LNCAP (cell line): ENCODE measurements around the gene PDE3B.

ENCODE experiments used
- TF ChIP-seq, protein P1 (sequence below): fragments of 450-650 bp; IDR thresholded peaks from 2 replicates; pipeline ENCODE4 v1.5.1; 2017; ENCODE audit warnings: mild to moderate bottlenecking

The PDE3B gene

DNA sequence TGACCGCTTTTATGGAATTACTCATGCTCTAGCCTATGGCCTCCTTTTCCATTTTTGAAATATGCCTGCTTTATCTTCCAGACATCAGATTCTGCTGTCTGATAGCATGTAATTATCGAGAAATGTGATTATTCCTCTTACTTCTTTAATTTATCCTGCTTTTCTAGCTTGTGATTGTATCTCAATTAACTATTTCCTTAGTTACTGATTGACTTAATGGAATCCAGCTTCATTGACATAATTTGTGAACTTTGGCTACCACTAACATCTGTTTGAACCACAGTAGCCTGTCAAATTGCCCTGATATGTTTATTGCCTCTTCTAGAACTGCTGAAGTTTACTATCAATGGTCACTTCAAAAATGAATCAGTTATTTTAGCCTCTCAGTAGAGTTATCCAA lies 25.5 kb upstream of the PDE3B start:
- TF ChIP-seq, protein P1, sequence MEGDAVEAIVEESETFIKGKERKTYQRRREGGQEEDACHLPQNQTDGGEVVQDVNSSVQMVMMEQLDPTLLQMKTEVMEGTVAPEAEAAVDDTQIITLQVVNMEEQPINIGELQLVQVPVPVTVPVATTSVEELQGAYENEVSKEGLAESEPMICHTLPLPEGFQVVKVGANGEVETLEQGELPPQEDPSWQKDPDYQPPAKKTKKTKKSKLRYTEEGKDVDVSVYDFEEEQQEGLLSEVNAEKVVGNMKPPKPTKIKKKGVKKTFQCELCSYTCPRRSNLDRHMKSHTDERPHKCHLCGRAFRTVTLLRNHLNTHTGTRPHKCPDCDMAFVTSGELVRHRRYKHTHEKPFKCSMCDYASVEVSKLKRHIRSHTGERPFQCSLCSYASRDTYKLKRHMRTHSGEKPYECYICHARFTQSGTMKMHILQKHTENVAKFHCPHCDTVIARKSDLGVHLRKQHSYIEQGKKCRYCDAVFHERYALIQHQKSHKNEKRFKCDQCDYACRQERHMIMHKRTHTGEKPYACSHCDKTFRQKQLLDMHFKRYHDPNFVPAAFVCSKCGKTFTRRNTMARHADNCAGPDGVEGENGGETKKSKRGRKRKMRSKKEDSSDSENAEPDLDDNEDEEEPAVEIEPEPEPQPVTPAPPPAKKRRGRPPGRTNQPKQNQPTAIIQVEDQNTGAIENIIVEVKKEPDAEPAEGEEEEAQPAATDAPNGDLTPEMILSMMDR: no peak

DNA sequence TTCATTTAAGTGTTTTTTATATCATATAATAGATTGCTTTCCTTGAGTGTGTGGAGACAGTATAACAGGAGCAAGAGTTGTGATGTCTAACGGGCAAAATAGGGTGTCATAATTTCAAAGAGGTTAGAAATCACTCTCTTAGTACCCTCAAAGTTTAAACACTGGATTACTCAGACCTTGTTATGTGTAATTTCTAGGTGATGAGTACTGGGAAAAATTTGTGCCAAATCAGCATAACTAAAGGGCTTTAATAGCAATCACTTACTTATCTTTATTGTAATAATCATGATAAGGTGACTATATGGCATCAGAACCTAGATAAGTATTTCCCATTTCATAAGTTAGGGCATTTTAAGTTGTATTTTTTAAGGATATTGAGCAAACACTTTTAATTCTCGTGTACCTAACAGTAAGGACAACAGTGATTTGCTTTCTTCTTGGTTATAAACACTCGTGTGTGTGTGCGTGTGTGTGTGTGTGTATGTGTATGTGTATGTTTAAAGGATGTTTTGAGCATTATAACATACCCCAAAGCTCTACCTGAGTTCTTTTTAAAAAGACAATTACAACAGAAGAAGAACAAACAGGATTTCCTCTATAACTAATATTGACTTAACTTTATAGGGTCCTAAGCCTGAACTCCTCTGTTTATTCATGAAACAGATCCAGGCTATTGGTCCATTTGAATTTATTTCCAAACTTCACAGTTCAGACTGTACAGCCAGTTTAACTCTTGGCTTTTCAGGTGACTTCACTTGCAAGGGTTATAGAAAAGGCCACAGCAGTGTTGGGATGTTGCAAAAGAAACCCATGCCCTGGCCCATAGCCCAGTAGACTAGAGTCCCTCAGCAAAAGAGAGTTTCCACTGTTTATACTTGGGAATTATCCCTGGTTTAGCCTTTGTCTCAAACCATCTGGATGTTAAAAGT lies 23.7 kb upstream of the PDE3B start:
- TF ChIP-seq, protein P1: no peak

GRCh38 chr11:14622223-14622954 lies 21.2 kb upstream of the PDE3B start:
- TF ChIP-seq, protein P1: no peak

DNA sequence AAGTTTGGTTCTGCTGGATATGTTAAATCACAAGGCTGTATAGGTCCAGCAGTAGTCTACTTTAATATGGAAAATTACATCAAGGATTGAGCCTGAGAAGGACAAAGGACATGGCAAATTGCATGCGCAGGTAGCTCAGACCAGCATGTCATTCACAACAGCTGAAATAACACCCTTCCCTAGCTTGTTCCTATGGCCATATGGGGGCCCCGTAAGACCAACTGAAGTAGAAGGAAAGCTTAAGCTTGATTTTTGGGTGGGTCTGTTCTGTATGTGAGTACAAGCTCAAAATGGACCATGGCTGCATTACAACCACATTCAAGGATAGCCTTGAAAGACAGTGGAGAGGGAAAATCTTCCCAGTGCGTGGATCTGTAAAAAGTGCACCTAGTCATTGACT lies 20.6 kb upstream of the PDE3B start:
- TF ChIP-seq, protein P1: no peak

- TF ChIP-seq, protein P1: no peak
Measured at GRCh38 chr11:14625586-14626205, 17.9 kb upstream of the PDE3B start.

GRCh38 chr11:14626650-14627049 lies 17.0 kb upstream of the PDE3B start:
- TF ChIP-seq, protein P1: no peak

- TF ChIP-seq, protein P1: no peak
Measured at GRCh38 chr11:14634813-14635212, 8.8 kb upstream of the PDE3B start.
